HG02973 (cell line): ENCODE measurements around the gene BMAL1.
A peak's percentile ranks its signal among the peaks of the same experiment; 100 is the strongest.

Experiments used
- ATAC-seq: cut with Tn5 transposase; IDR thresholded peaks from one replicate; pipeline ENCODE4 v1.9.1; 2021; ENCODE audit warnings: moderate library complexity; ENCODE audit not compliant: unreplicated experiment

BMAL1 gene

DNA sequence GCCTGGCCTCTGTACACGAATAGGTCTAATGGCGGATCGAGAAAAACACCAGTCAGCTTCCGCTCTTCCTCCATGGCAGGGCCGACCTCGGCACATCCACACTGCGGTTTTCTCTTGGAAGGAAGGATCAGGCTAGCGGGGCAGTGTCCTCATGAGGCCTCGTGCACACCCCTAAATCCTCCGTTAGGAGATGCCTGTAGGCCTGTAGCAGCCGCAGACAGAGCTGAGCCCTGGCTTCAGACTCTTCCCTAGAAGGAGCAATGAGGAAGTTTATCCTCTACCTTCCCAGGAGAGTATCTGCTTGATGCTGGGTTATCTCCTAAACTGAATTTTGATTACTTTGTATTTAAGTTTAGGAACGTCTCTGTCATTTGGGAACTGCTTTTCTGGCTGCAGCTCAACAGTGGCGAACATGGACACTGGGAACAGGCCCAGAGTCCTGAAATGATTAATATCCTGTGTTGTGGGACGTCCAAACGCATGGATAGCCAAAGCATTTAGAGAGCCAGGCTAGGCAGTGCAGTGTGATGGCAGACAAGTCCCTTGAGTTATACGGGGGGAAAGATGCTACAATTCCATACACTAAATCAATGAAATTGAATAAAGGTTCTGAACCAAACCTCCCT lies 16.5 kb upstream of the BMAL1 start:
- ATAC-seq: no peak

DNA sequence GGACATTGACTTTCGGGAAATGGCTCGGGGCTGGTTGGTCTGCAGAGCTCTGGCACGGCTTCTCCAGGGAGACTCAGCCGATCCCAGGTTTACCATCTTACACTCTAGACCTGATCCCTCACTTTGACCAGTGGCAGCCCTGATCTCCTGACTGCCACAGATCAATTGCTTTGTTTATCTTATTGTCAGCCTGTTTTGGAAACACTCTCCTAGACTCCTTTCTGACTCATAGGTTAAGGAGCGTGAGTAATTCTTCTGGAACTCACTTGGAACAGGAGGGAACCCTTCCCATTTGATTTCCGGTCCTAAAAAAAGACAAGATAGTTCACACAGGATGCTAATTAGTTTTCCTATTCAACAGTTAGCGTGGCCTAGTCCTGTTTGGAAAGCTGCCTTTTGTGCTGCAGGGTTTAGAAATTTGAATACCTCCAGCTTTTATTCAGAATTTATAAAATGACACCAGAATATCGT lies 16.0 kb upstream of the BMAL1 start:
- ATAC-seq: no peak

- no peak for ATAC-seq
Measured at GRCh38 chr11:13262096-13262495, 15.5 kb upstream of the BMAL1 start.

GRCh38 chr11:13268791-13269190 lies 8.8 kb upstream of the BMAL1 start:
- ATAC-seq: no peak

- ATAC-seq: no peak
Measured at GRCh38 chr11:13269775-13270174, 7.8 kb upstream of the BMAL1 start.

DNA sequence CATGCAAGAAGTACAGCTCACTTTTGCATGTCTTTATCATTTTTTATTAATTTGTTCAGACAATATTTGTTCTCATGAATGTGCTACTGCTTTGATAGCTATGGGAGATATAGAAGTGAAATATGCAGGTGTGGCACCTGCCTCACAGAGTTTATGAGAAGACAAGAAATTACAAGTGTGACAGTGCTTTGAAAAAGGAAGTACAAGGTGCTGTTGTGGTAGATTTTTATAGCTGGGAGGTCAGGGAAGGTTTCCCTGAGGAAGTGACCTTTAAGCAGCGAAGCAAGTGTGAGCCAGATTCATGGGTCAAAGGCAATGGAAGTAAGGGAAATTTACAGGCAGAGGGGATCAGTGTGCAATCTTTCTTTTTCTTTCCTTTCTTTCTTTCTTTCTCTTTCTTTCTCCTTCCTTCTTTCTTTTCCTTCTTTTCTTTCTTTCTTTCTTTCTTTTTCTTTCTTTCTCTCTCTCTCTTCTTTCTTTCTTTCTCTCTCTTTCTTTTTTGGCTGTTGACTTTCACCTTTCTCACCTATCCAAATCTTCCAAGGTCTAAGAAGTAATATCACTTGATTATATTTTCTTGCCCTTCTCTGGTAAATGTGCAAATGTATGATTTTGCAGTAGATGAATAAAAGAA lies 6.4 kb upstream of the BMAL1 start:
- ATAC-seq: no peak

GRCh38 chr11:13276454-13276831 lies 1.1 kb upstream of the BMAL1 start:
- ATAC-seq: no peak

GRCh38 chr11:13276832-13277767 lies 490 bp upstream of the BMAL1 start:
- peak; percentile 90 for ATAC-seq

GRCh38 chr11:13278609-13279486 lies 1.3 kb downstream of the BMAL1 start:
- ATAC-seq: no peak

DNA sequence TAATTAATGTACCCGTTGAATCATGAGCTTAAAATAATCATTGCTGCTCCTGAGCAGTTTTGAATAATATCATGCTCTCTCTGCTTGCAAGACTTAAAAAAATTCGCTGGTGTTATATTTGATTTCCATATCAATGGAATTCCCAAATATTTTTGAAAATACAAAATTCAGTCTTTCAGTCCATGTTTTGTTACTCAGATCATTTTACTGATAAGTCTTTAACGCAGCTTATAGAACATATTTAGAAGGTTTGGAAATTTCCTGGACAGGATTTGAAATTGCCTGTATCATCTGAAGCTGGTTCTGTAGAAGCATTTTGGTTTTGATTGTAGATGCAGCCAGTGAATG lies 1.9 kb downstream of the BMAL1 start:
- no peak for ATAC-seq

GRCh38 chr11:13280092-13280722 lies 2.6 kb downstream of the BMAL1 start:
- ATAC-seq: no peak

- no peak for ATAC-seq
Measured at GRCh38 chr11:13280777-13281176, 3.2 kb downstream of the BMAL1 start.

GRCh38 chr11:13283636-13284035 lies 6.0 kb downstream of the BMAL1 start:
- no peak for ATAC-seq

- ATAC-seq: no peak
Measured at GRCh38 chr11:13284776-13285588, 7.4 kb downstream of the BMAL1 start.

DNA sequence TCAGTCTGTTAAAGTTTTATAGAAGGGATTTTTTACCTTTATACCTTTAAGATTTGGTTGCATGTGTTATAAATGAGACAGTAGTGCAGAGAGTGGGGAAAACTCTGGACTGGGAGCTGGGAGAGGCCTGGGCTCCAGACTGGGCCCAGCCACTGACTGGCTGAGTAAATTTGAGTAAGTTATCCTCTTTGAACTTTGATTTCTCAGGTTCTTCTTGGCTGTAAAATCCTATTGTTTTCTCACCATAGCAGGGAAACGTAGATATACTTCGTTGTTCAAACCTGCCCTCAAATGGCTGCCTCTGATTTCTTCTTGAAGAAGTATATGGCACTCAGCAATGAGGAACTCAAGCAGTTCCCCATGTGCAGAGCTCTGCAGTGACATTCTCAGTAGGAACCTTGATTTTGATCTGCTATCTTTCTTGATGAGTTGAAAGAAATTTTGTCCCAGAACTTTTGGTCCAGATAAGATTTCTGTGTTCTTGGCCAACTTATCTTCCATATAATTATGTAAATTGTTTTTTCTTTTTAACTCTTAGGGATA lies 8.8 kb downstream of the BMAL1 start:
- no peak for ATAC-seq

GRCh38 chr11:13287036-13287435 lies 9.4 kb downstream of the BMAL1 start:
- no peak for ATAC-seq

- no peak for ATAC-seq
Measured at GRCh38 chr11:13287681-13288080, 10.1 kb downstream of the BMAL1 start.

DNA sequence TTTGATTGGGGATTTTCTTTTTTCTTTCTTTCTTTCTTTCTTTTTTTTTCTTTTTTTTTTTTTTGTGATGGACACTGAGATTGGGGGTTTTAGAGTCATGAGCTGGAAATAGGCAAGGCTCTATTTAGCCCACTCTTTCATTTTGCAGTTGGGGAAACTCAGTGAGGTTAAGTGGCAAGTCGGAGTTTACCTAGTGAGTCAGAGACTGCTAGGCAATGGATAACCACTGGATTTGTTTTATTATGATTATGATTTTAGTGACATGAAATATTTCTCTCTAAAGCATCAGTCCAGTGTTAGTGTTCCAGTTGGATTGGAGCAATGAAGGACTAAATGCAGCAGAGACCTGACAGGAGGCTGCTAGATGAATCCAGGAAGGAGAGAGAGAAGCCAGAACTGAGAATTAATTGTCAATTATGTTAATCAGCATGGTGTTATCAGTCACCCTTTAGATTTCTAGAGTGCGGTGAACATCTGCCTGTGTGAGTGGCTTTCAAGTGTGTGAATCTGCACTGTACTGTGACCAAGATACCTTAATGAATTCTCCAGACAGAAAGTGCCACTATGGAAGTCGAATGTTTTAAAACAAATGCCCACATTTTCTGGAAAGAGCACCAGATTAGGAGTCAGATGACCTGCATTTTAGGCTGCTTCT lies 10.9 kb downstream of the BMAL1 start:
- ATAC-seq: peak; percentile 49

DNA sequence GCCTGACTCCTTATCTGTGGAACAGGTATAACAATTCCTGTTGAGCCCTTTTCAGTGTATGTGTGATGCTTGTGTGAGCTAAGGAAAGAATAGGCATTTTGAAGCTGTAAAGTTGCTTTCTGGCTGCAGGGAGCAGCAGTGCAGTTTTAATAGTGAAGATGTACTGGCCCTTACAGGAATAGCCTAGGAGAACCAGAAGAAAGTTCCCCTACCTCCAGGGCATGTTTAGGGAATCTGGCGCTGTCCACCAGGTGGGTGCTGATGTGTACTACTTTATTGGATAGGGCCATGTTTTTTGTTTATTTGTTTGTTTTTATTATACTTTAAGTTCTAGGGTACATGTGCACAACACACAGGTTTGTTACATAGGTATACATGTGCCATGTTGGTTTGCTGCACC lies 11.5 kb downstream of the BMAL1 start:
- no peak for ATAC-seq
